Ishikawa (cell line): ENCODE data around the gene PKLR.

Source experiments
- CEBPB ChIP-seq: IDR thresholded peaks from 2 replicates; pipeline ENCODE4 v1.6.1; 2012
- EGR1 ChIP-seq: IDR thresholded peaks from 2 replicates; pipeline ENCODE4 v1.6.1; 2012
- EP300 ChIP-seq: IDR thresholded peaks from 2 replicates; pipeline ENCODE4 v1.6.1; 2012; ENCODE audit warnings: borderline replicate concordance
- FOXM1 ChIP-seq: IDR thresholded peaks from 2 replicates; pipeline ENCODE4 v1.6.1; 2012; ENCODE audit warnings: low read depth, borderline replicate concordance
- RAD21 ChIP-seq: IDR thresholded peaks from 2 replicates; pipeline ENCODE4 v1.6.1; 2012; ENCODE audit warnings: low read depth
- TEAD4 ChIP-seq: IDR thresholded peaks from 2 replicates; pipeline ENCODE4 v1.6.1; 2012
- YY1 ChIP-seq: IDR thresholded peaks from 2 replicates; pipeline ENCODE4 v1.6.1; 2012; ENCODE audit warnings: low read depth

GRCh38 chr1:155297384-155297783 is 3.9 kb downstream of the PKLR start:
- no peak for TF ChIP-seq YY1
- TF ChIP-seq RAD21: no peak
- TF ChIP-seq CEBPB: no peak
- TF ChIP-seq TEAD4: no peak
- no peak for TF ChIP-seq FOXM1
- TF ChIP-seq EP300: no peak
- no peak for TF ChIP-seq EGR1
